GM10248 (cell line): Measurements from ENCODE around the gene COL17A1.

Source experiments
- CTCF ChIA-PET: fragments of 300-600 bp; sonication (Branson Sonifier 250); formaldehyde crosslinking; extraction: SDS; loops from one replicate; lab custom pipeline; 2021; ENCODE audit warnings: antibody characterized with exemption; lab: Yijun Ruan, JAX
- POLR2A ChIA-PET: fragments of 350-650 bp; sonication (Branson Sonifier 250); formaldehyde crosslinking; extraction: SDS; loops from one replicate; lab custom pipeline; 2020; ENCODE audit warnings: antibody characterized with exemption; lab: Yijun Ruan, JAX
- DNase-seq: peaks from one replicate; pipeline ENCODE4 v3.0.0; 2012; ENCODE audit errors: extremely low spot score
- TF ChIP-seq, protein P1 (sequence below): IDR thresholded peaks from 2 replicates; pipeline ENCODE4 v1.5.1; 2012; ENCODE audit warnings: mild to moderate bottlenecking, low read depth; ENCODE audit errors: extremely low read depth, missing control alignments, control extremely low read depth

Gene COL17A1

DNA sequence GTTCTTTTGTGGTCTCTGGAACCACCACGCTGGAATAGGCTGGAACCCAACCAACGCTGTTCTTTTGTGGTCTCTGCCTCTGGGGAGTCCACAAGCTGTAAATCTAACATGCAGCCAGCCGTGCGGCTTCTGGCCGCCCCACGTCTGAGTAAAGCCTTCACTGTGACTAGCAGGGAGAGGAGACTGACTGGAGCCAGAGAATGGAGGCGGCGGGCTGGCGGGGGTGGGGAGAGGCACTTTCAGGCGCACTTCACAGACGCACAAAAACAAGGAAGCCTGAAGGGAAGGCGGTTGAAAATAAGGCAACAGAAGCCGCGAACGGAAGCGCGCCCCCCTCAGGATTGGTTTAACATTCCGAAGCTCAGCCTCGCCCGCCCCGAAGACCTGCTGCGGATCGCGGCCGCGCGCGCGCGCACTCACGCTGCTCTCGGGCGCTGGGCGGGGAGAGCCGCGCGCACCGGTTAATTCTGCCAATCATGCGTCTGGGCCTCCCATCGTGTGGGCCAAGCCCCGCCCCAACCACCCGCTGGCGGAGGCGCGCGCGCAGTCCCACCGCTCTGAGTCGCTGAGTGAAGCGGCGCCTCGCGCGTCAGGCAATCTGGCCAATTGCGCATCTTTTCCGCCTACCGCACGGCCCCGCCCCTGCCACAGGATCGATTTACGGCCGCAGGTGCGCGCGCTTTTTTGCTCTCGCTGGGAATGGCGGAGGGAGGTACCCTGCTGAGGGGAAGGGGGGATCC, 36.0 kb upstream of the COL17A1 start, which contains the start of gene SFR1:
TSS of gene SFR1 (plus strand) at position 687 of the 740 bp plus-strand sequence. CDS start at position 700, 13 bp downstream.
- DNase-seq, result peak; percentile 94
- ChIA-PET POLR2A (interaction anchor here (0.6 to 1.3 kb wide), 3 partner anchors 19 to 764 kb away, joined by 3 to 5 read pairs (median 4); partner anchors contain the start of gene GSTO1), CTCF (interaction anchor here (0.6 to 4.8 kb wide), 31 partner anchors 8 to 435 kb away, joined by 3 to 30 read pairs (median 4); partner anchors contain the start of gene STN1)
- TF ChIP-seq, protein P1, sequence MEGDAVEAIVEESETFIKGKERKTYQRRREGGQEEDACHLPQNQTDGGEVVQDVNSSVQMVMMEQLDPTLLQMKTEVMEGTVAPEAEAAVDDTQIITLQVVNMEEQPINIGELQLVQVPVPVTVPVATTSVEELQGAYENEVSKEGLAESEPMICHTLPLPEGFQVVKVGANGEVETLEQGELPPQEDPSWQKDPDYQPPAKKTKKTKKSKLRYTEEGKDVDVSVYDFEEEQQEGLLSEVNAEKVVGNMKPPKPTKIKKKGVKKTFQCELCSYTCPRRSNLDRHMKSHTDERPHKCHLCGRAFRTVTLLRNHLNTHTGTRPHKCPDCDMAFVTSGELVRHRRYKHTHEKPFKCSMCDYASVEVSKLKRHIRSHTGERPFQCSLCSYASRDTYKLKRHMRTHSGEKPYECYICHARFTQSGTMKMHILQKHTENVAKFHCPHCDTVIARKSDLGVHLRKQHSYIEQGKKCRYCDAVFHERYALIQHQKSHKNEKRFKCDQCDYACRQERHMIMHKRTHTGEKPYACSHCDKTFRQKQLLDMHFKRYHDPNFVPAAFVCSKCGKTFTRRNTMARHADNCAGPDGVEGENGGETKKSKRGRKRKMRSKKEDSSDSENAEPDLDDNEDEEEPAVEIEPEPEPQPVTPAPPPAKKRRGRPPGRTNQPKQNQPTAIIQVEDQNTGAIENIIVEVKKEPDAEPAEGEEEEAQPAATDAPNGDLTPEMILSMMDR, result peak; percentile 65

DNA sequence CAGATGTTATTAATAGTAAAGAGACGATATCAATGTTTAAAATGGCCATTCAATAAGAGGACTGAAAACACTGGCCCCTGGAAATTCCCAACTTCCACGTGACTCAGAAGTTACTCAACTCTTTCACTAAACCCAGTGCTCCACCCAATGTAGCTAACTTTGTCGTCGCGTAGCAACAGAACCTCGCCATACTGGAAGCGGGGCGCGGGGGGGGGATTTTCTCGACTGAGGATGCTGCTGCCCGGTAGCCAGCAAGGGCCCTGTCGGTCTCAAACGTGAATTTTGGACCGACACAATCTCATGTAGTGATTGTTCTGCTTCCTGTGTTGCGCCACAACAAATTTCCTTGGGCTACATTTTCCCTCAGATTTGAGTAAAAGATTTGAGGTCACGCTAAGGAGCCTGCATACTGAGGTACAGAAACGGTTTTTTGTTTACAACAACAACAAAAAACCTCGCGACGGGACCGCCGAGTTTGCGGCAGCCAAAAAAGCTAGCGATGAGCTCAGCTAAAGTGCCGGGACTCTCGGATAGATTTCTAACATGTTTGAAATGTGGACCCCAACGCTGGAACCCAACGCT, 35.3 kb upstream of the COL17A1 start:
- CTCF ChIA-PET, result interaction anchor here (0.6 to 4.8 kb wide), 26 partner anchors 8 to 435 kb away, joined by 3 to 30 read pairs (median 4); partner anchors contain the start of gene STN1
- peak; percentile 51 for DNase-seq
- TF ChIP-seq, protein P1, result no peak
- POLR2A ChIA-PET, result interaction anchor here (0.6 to 1.3 kb wide), 5 partner anchors 18 to 669 kb away, joined by 3 to 7 read pairs (median 4); partner anchors contain the start of genes CALHM2 and GSTO1

DNA sequence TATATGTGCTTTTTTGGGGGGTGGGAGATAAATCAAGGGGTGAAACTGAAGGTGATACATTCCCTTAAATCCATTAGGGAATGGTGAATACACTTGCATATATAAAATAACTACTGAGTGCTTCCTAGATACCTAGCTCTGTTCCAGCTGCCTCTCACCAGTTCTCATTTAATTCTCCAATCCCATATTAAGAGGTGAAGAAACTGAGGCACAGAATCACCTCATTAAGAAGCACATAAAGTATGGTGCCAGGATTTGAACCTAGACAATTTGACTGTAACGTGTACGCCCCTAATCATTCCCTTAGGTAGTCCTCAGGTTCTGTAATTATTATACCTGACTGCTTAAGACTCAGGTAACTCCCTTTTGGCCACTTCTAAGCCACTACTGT, 34.8 kb upstream of the COL17A1 start:
- ChIA-PET POLR2A (interaction anchor here (0.6 to 1.0 kb wide), 4 partner anchors 18 to 668 kb away, joined by 3 to 7 read pairs (median 4); partner anchors contain the start of gene CALHM2), CTCF (interaction anchor here (1.0 to 4.8 kb wide), 12 partner anchors 10 to 236 kb away, joined by 3 to 30 read pairs (median 6); partner anchors contain the start of gene STN1)
- TF ChIP-seq, protein P1, result no peak

DNA sequence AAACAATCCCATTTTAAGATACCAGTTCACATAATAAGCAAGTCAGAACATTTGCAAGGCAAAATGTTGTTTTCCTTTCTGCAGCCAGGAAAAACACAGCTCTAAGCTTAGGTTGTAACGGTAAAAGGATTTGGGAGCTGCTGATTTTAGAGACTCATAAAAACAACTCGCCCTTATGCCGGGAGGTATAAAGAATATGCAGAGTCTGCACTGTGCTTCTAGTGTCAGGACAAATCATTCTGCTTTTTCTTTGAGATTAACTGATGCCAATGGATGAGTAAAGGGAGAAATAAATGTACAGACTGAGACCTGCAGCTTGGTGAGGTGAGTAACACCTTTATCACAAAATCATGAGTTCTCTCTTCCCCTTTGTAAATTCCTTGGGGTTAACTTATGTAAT, 34.3 kb upstream of the COL17A1 start:
- no peak for DNase-seq
- POLR2A ChIA-PET, result no interaction called here
- CTCF ChIA-PET, result interaction anchor here (2.8 to 4.8 kb wide), 3 partner anchors 10 to 232 kb away, joined by 13 to 30 read pairs (median 15); no protein-coding TSS in a partner anchor
- TF ChIP-seq, protein P1, result no peak

More for the DNA sequence above, 34.8 kb upstream of the COL17A1 start:
- no peak for DNase-seq

DNA sequence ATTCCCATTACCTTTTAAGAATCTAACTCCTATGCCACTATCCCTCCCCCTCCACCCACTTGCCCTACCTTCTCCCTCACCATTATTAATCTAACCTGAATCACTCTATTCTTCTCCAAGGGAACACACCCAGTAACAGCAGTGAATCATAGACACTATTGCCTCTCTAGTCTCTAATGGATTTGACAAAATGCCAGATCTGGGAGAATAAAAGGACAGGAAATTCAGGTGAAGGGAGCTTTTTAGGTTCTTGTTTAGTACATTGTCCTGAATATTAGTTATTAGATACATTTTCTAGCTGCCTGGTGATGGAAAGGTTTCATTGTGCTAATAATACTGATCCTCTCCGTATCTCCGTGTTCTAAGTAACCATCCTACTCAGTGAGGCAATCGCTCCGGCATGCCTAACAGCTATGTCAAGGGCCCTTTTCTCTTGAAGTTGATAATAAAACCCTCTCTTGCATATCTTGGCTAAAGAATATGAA, 32.2 kb upstream of the COL17A1 start:
- ChIA-PET POLR2A (no interaction called here), CTCF (interaction anchor here (4.8 kb wide), 1 partner anchor 8 kb away, joined by 30 read pairs; no protein-coding TSS in a partner anchor)
- DNase-seq, result no peak
- TF ChIP-seq, protein P1, result no peak
